ENCODE measurements around the gene ITPR1. TPM values are rescaled to one million over a fixed set of nuclear protein-coding genes. Genes with fewer than 3 reads are reported as not detected.

Gene ITPR1
- total RNA-seq, 2 experiments from 2014 or later, result 84.4 to 104 TPM

DNA sequence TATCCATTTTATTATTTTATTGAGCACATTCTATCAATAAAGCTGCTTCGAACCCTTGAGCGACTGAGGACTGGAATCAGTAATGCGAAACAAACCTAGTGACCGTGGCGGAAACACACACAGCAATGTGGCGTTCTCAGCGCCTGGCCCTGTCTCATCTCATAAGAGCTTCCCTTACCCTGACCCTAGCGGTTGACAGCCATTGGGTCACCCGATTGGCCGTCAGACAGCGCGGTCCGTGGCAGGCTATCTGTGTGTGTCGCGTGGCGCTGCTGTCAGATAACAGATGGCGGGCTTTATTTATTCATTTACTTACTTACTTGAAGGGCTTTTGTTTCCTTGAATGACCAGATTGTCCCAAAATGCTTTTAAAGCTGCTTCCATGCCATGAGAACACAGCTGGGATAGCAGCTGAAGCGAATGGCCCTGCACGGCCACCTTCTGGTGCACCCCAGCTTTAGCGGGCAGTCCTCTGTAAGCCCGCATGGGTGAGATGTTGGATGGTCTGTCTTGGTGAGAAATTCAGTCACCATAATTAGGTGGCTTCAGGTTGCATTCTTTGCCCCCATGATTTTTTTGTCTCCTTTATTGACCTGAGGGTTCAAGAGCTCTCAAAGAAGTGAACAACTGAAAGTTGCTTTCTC lies 270.6 kb downstream of the ITPR1 start:
- Histone ChIP-seq H3K4me2 (ENCODE audit: low read length) (no peak overlapping the region), H3K9me3 (ENCODE audit: low read length) (no peaks in the 10 kb centered on the region), H3K9me2 (ENCODE audit: insufficient read depth, low read length) (no peaks in the 10 kb centered on the region), H3K4me1 (ENCODE audit: insufficient read depth, low read length, poor library complexity, severe bottlenecking) (no peaks in the 10 kb centered on the region), H2AFZ (ENCODE audit: low read length) (no peak overlapping the region), H3K36me3 (ENCODE audit: insufficient read depth, low read length) (peaks cover 49% of the 10 kb centered on the region), H3K27ac (ENCODE audit: low read depth, low read length, poor library complexity, severe bottlenecking) (no peak overlapping the region), H3K79me2 (ENCODE audit: insufficient read depth, low read depth, low read length) (no peaks in the 10 kb centered on the region), H3K4me3 (ENCODE audit: low read depth, low read length, poor library complexity, severe bottlenecking) (no peak overlapping the region), H4K20me1 (ENCODE audit: insufficient read depth, low read length) (no peaks in the 10 kb centered on the region)
- TF ChIP-seq, protein P1, sequence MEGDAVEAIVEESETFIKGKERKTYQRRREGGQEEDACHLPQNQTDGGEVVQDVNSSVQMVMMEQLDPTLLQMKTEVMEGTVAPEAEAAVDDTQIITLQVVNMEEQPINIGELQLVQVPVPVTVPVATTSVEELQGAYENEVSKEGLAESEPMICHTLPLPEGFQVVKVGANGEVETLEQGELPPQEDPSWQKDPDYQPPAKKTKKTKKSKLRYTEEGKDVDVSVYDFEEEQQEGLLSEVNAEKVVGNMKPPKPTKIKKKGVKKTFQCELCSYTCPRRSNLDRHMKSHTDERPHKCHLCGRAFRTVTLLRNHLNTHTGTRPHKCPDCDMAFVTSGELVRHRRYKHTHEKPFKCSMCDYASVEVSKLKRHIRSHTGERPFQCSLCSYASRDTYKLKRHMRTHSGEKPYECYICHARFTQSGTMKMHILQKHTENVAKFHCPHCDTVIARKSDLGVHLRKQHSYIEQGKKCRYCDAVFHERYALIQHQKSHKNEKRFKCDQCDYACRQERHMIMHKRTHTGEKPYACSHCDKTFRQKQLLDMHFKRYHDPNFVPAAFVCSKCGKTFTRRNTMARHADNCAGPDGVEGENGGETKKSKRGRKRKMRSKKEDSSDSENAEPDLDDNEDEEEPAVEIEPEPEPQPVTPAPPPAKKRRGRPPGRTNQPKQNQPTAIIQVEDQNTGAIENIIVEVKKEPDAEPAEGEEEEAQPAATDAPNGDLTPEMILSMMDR (conservative IDR thresholded peaks at IDR 0.05; ENCODE audit: low read length), result no peak
- TF ChIP-seq EZH2phosphoT487 (IDR thresholded peaks at IDR 0.05; ENCODE audit: borderline replicate concordance, low read depth, low read length), result no peak
- BruUV-seq (replicated peaks), result no TSS peak
- CTCF ChIA-PET (ENCODE audit: unreplicated experiment), result no interaction called here
- POLR2A ChIA-PET, result no interaction called here
- intact Hi-C loops (cut with micrococcal nuclease; ENCODE audit: unreplicated experiment), result no loop called here
- DNase-seq (ENCODE audit: low spot score), result no peak

DNA sequence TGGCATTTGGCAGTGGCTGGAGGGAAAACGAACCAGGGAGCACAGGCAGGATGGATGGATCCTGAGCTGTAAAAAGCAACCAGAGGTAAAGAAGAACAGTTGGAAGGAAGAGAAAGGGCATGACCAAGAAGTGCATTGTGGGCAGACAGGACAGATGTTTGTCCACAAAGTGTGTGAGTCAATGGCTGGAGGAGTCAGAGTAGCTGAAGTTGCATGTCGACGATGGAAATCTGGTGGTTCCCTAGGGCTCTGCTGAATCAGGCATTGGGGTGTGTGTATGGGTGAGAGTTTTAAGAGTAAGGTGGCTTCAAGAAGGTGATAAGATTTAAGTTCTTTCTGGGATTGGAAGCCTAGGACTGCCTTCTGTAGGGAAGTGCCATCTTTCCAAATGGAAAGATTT lies 272.1 kb downstream of the ITPR1 start:
- Histone ChIP-seq H3K36me3 (ENCODE audit: insufficient read depth, low read length) (peaks cover 52% of the 10 kb centered on the region), H3K4me3 (ENCODE audit: low read depth, low read length, poor library complexity, severe bottlenecking) (no peak overlapping the region), H2AFZ (ENCODE audit: low read length) (no peak overlapping the region), H3K9me3 (ENCODE audit: low read length) (no peaks in the 10 kb centered on the region), H3K4me2 (ENCODE audit: low read length) (no peak overlapping the region), H4K20me1 (ENCODE audit: insufficient read depth, low read length) (no peaks in the 10 kb centered on the region), H3K79me2 (ENCODE audit: insufficient read depth, low read depth, low read length) (no peaks in the 10 kb centered on the region), H3K4me1 (ENCODE audit: insufficient read depth, low read length, poor library complexity, severe bottlenecking) (no peaks in the 10 kb centered on the region), H3K9me2 (ENCODE audit: insufficient read depth, low read length) (no peaks in the 10 kb centered on the region), H3K27ac (ENCODE audit: low read depth, low read length, poor library complexity, severe bottlenecking) (no peak overlapping the region)
- no peak for DNase-seq (ENCODE audit: low spot score)
- intact Hi-C loops (cut with micrococcal nuclease; ENCODE audit: unreplicated experiment), result no loop called here
- ChIA-PET CTCF (ENCODE audit: unreplicated experiment) (no interaction called here), POLR2A (interaction anchor here (0.6 to 0.8 kb wide), 3 partner anchors 16 to 1087 kb away, joined by 3 read pairs; no protein-coding TSS in a partner anchor)
- no TSS peak for BruUV-seq (replicated peaks)
- TF ChIP-seq EZH2phosphoT487 (IDR thresholded peaks at IDR 0.05; ENCODE audit: borderline replicate concordance, low read depth, low read length), result no peak
- TF ChIP-seq, protein P1 (conservative IDR thresholded peaks at IDR 0.05; ENCODE audit: low read length), result no peak

DNA sequence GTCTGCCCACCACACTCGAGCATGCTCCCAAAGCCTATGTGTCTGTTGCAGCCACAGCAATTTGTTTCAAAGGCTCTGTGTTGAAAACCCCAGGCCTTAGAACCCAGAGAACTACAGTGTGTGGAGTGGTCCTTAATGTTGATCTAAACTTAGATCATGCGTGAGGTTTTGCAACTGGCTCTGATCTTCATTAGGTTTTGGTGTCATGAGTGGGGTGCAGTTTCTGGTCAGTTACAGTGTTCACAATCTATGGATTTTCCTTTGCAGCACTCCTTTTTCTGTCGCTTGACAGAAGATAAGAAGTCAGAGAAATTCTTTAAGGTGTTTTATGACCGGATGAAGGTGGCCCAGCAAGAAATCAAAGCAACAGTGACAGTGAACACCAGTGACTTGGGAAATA lies 273.1 kb downstream of the ITPR1 start:
- Histone ChIP-seq H3K4me2 (ENCODE audit: low read length) (no peak overlapping the region), H2AFZ (ENCODE audit: low read length) (no peak overlapping the region), H3K4me3 (ENCODE audit: low read depth, low read length, poor library complexity, severe bottlenecking) (no peak overlapping the region), H4K20me1 (ENCODE audit: insufficient read depth, low read length) (no peaks in the 10 kb centered on the region), H3K36me3 (ENCODE audit: insufficient read depth, low read length) (peaks cover 56% of the 10 kb centered on the region), H3K9me3 (ENCODE audit: low read length) (no peaks in the 10 kb centered on the region), H3K79me2 (ENCODE audit: insufficient read depth, low read depth, low read length) (no peaks in the 10 kb centered on the region), H3K9me2 (ENCODE audit: insufficient read depth, low read length) (no peaks in the 10 kb centered on the region), H3K27ac (ENCODE audit: low read depth, low read length, poor library complexity, severe bottlenecking) (no peak overlapping the region), H3K4me1 (ENCODE audit: insufficient read depth, low read length, poor library complexity, severe bottlenecking) (no peaks in the 10 kb centered on the region)
- BruUV-seq (replicated peaks), result no TSS peak
- DNase-seq (ENCODE audit: low spot score), result no peak
- intact Hi-C loops (cut with micrococcal nuclease; ENCODE audit: unreplicated experiment), result no loop called here
- CTCF ChIA-PET (ENCODE audit: unreplicated experiment), result no interaction called here
- TF ChIP-seq EZH2phosphoT487 (IDR thresholded peaks at IDR 0.05; ENCODE audit: borderline replicate concordance, low read depth, low read length), result no peak
- TF ChIP-seq, protein P1 (conservative IDR thresholded peaks at IDR 0.05; ENCODE audit: low read length), result no peak
- POLR2A ChIA-PET, result interaction anchor here (0.8 to 1.3 kb wide), 2 partner anchors 15 to 55 kb away, joined by 3 to 9 read pairs; no protein-coding TSS in a partner anchor
